ENCODE results near the gene ROR2.

- TF ChIP-seq CTCF (IDR thresholded peaks at IDR 0.05) (no peak), POLR2A (IDR thresholded peaks at IDR 0.05) (no peak)
These were observed 366.1 kb downstream of the ROR2 start for GRCh38 chr9:91583966-91584365.

Data from Peyer's patch (tissue), 4 donors.